HepG2 (cell line): ENCODE measurements around the gene CASKIN2. TPM values are rescaled to one million over a fixed set of nuclear protein-coding genes. Genes with fewer than 3 reads are reported as not detected.

Source experiments
- ATAC-seq: fragments of 200-7000 bp; cut with Tn5 transposase; 3 replicates; pipeline ENCODE4 v1.9.1; 2020; ENCODE audit warnings: mild to moderate bottlenecking, moderate library complexity
- BruUV-seq: library from RNA; stranded (reverse); fragments of 400-500 nt; replicated peaks from 2 replicates; lab custom pipeline; 2021; lab: Mats Ljungman, UMichigan
- CTCF ChIA-PET: fragments of 300-600 bp; formaldehyde crosslinking; extraction: SDS; loops from one replicate; lab custom pipeline; 2021; ENCODE audit warnings: low total read pairs, inconsistent platforms, low intra/inter-chr PET ratio; lab: Yijun Ruan, JAX
- POLR2A ChIA-PET: fragments of 350-600 bp; sonication (Branson Sonifier 250); formaldehyde crosslinking; loops from one replicate; lab custom pipeline; 2020; ENCODE audit warnings: antibody characterized with exemption, inconsistent platforms; lab: Yijun Ruan, JAX
- DNase-seq: peaks from one replicate; pipeline ENCODE4 v3.0.0-alpha.2; 2015; ENCODE audit warnings: low spot score
- FAIRE-seq: peaks from 3 replicates; lab custom pipeline; 2011; peaks lifted over from hg19 to GRCh38; lab: Jason Lieb, UNC
- H2AFZ ChIP-seq: one replicate; pipeline ENCODE4 v1.6.1; 2011; ENCODE audit warnings: low read length, inconsistent platforms
- H3K27ac ChIP-seq: fragments of 300-600 bp; 3 replicates; pipeline ENCODE4 v1.8.0; 2011; ENCODE audit warnings: mixed run types, mild to moderate bottlenecking, mixed read lengths, low read length, inconsistent platforms; ENCODE audit not compliant: insufficient read depth; ENCODE audit errors: extremely low read length
- H3K27me3 ChIP-seq, 2 experiments: fragments of 200-600 bp in 1 of 2; 2 replicates in 1 of 2; 3 replicates in 1 of 2; pipeline versions ENCODE4 v1.6.0 to v1.8.0; 2011; ENCODE audit warnings: low read length in 2 of 2, mild to moderate bottlenecking in 2 of 2, moderate library complexity in 2 of 2, inconsistent platforms in 1 of 2; ENCODE audit not compliant: insufficient read depth in 2 of 2, control insufficient read depth in 1 of 2
- H3K36me3 ChIP-seq, 2 experiments: fragments of 200-600 bp in 1 of 2; replicated peaks in 1 of 2; 2 replicates in 1 of 2; 3 replicates in 1 of 2; pipeline versions ENCODE4 v1.5.1 to v1.8.0; 2011; ENCODE audit warnings: low read length in 2 of 2, inconsistent platforms in 1 of 2; ENCODE audit not compliant: insufficient read depth in 2 of 2, control insufficient read depth in 1 of 2
- H3K4me1 ChIP-seq: 2 replicates; pipeline ENCODE4 v1.5.1; 2012; ENCODE audit warnings: low read length, inconsistent platforms; ENCODE audit not compliant: insufficient read depth
- H3K4me2 ChIP-seq: 2 replicates; pipeline ENCODE4 v1.6.0; 2011; ENCODE audit warnings: low read depth, low read length, inconsistent platforms
- H3K4me3 ChIP-seq, 3 experiments: fragments of 200-600 bp in 1 of 3; sonication (generic), shearing (Covaris generic) in 1 of 3; replicated peaks in 1 of 3; 2 replicates each; pipeline ENCODE4 v1.5.1; 2011 to 2016; ENCODE audit warnings: low read length in 3 of 3, inconsistent platforms in 2 of 3, low read depth in 2 of 3, mild to moderate bottlenecking in 2 of 3, control low read depth in 1 of 3, mixed read lengths in 1 of 3; ENCODE audit not compliant: insufficient read depth in 1 of 3
- H3K79me2 ChIP-seq: one replicate; pipeline ENCODE4 v1.6.1; 2011; ENCODE audit warnings: low read length, inconsistent platforms; ENCODE audit not compliant: insufficient read depth
- H3K9ac ChIP-seq: 2 replicates; pipeline ENCODE4 v1.6.0; 2011; ENCODE audit warnings: mild to moderate bottlenecking, low read depth, low read length, inconsistent platforms; ENCODE audit not compliant: insufficient read depth
- H3K9me3 ChIP-seq: 2 replicates; pipeline ENCODE4 v1.5.1; 2012; ENCODE audit warnings: mild to moderate bottlenecking, low read length
- H4K20me1 ChIP-seq: 2 replicates; pipeline ENCODE4 v1.6.0; 2011; ENCODE audit warnings: inconsistent platforms, mild to moderate bottlenecking, low read length, moderate library complexity; ENCODE audit not compliant: insufficient read depth
- CTCF ChIP-seq: sonication (generic); formaldehyde crosslinking; IDR thresholded peaks from 2 replicates; pipeline ENCODE4 v1.5.0; 2020; ENCODE audit warnings: mild to moderate bottlenecking, missing genetic modification reagents, moderate library complexity
- GRHL1 ChIP-seq: sonication (generic); formaldehyde crosslinking; conservative IDR thresholded peaks from 2 replicates; pipeline ENCODE4 v1.8.0; 2022; ENCODE audit warnings: missing genetic modification reagents
- NR2F2 ChIP-seq: IDR thresholded peaks from 2 replicates; pipeline ENCODE4 v1.6.1; 2012; ENCODE audit warnings: low read depth, inconsistent platforms, borderline replicate concordance
- PATZ1 ChIP-seq: sonication (generic); formaldehyde crosslinking; IDR thresholded peaks from 2 replicates; pipeline ENCODE4 v1.4.0; 2020; ENCODE audit warnings: missing genetic modification reagents
- RBM22 ChIP-seq: fragments of 200-400 bp; formaldehyde crosslinking; optimal IDR thresholded peaks from 2 replicates; pipeline ENCODE3; 2017; ENCODE audit warnings: mild to moderate bottlenecking, low read length, moderate library complexity
- SMARCC2 ChIP-seq: fragments of 450-650 bp; IDR thresholded peaks from 2 replicates; pipeline ENCODE4 v1.6.1; 2017; ENCODE audit warnings: antibody characterized with exemption, mild to moderate bottlenecking
- SP4 ChIP-seq: sonication (generic); formaldehyde crosslinking; IDR thresholded peaks from 2 replicates; pipeline ENCODE4 v1.8.1; 2023; ENCODE audit warnings: mild to moderate bottlenecking, missing genetic modification reagents
- SPEN ChIP-seq: sonication (generic); formaldehyde crosslinking; IDR thresholded peaks from 2 replicates; pipeline ENCODE4 v1.5.1; 2020; ENCODE audit warnings: low read depth, mild to moderate bottlenecking, missing genetic modification reagents
- SUZ12 ChIP-seq: fragments of 150-350 bp; IDR thresholded peaks from 2 replicates; pipeline ENCODE4 v1.6.1; 2014; ENCODE audit warnings: low read depth, low read length
- TOE1 ChIP-seq: sonication (generic); formaldehyde crosslinking; IDR thresholded peaks from 2 replicates; pipeline ENCODE4 v1.4.0; 2020; ENCODE audit warnings: mild to moderate bottlenecking, missing genetic modification reagents
- WIZ ChIP-seq: sonication (generic); formaldehyde crosslinking; IDR thresholded peaks from 2 replicates; pipeline ENCODE4 v1.5.1; 2020; ENCODE audit warnings: mild to moderate bottlenecking, missing genetic modification reagents
- ZBTB38 ChIP-seq: sonication (generic); formaldehyde crosslinking; IDR thresholded peaks from 2 replicates; pipeline ENCODE4 v1.5.1; 2020; ENCODE audit warnings: mild to moderate bottlenecking, missing genetic modification reagents
- ZMAT3 ChIP-seq: sonication (generic); formaldehyde crosslinking; conservative IDR thresholded peaks from 2 replicates; pipeline ENCODE4 v1.7.0; 2021; ENCODE audit warnings: missing genetic modification reagents
- ZNF17 ChIP-seq: sonication (generic); formaldehyde crosslinking; IDR thresholded peaks from 2 replicates; pipeline ENCODE4 v1.5.0; 2020; ENCODE audit warnings: mild to moderate bottlenecking, missing genetic modification reagents
- ZNF331 ChIP-seq: sonication (generic); formaldehyde crosslinking; IDR thresholded peaks from 2 replicates; pipeline ENCODE4 v1.4.0; 2020; ENCODE audit warnings: missing genetic modification reagents
- ZNF431 ChIP-seq: sonication (generic); formaldehyde crosslinking; IDR thresholded peaks from 2 replicates; pipeline ENCODE4 v1.9.0; 2022; ENCODE audit warnings: missing genetic modification reagents, low read depth, mild to moderate bottlenecking, borderline replicate concordance
- ZNF44 ChIP-seq: sonication (generic); formaldehyde crosslinking; IDR thresholded peaks from 2 replicates; pipeline ENCODE4 v1.5.1; 2020; ENCODE audit warnings: mild to moderate bottlenecking, missing genetic modification reagents
- ZNF577 ChIP-seq: sonication (generic); formaldehyde crosslinking; IDR thresholded peaks from 2 replicates; pipeline ENCODE4 v1.4.0; 2020; ENCODE audit warnings: mild to moderate bottlenecking, low read depth, missing genetic modification reagents, borderline replicate concordance
- ZNF616 ChIP-seq: sonication (generic); formaldehyde crosslinking; IDR thresholded peaks from 2 replicates; pipeline ENCODE4 v1.5.0; 2020; ENCODE audit warnings: low read depth, mild to moderate bottlenecking, missing genetic modification reagents
- ZSCAN12 ChIP-seq: sonication (generic); formaldehyde crosslinking; IDR thresholded peaks from 2 replicates; pipeline ENCODE4 v1.9.0; 2021; ENCODE audit warnings: mild to moderate bottlenecking, missing genetic modification reagents
- ZZZ3 ChIP-seq: sonication (generic); formaldehyde crosslinking; IDR thresholded peaks from 2 replicates; pipeline ENCODE4 v1.4.0; 2020; ENCODE audit warnings: missing genetic modification reagents, mild to moderate bottlenecking, borderline replicate concordance
- WGBS: methylation state at CpG from one replicate; pipeline ENCODE4 v1.1.6; 2017; ENCODE audit warnings: low lambda C conversion rate; 5-methylcytosine and 5-hydroxymethylcytosine counted together
- in situ Hi-C: cut with HindIII; loops from 2 replicates; pipeline ENCODE4 v1.10.0; 2017; ENCODE audit warnings: low pct_unique_long_range_greater_than_20kb; ENCODE audit not compliant: extremely low pct_ligation_motif_present
- intact Hi-C: fragments of 100-400 bp; cut with micrococcal nuclease; formaldehyde crosslinking; loops from one replicate; pipeline ENCODE4 v1.10.0; 2022; ENCODE audit not compliant: unreplicated experiment
- polyA plus RNA-seq, 8 experiments: library from polyadenylated mRNA; depleted of rRNA in 3 of 8; stranded (reverse) in 7 of 8; unstranded in 1 of 8; fragments of >200 nt; fragmentation: Illumina TruSeq in 4 of 8; extraction: Trizol in 4 of 8; gene quantifications; 2 replicates each; pipeline versions ENCODE4 v1.2.1 to v1.2.3, GENCODE V29; 2011 to 2016; ENCODE audit warnings: low read depth in 4 of 8, missing spikeins in 1 of 8, mixed read lengths in 1 of 8; ENCODE audit not compliant: insufficient read depth in 1 of 8
- total RNA-seq, 5 experiments: library from RNA; depleted of rRNA; stranded (reverse); fragments of >200 nt; fragmentation: Illumina TruSeq; extraction: Trizol; gene quantifications; 2 replicates each; pipeline ENCODE4 v1.2.3, GENCODE V29; 2016; ENCODE audit warnings: low read depth in 1 of 5

CASKIN2 gene
- total and polyA plus RNA-seq, 2 of the 13 experiments (the other 11 are each of a cell fraction or from before 2014, with no cell fraction given): 5.2 to 7.8 TPM

GRCh38 chr17:75516255-75516618, 900 bp upstream of the CASKIN2 start, which contains the start of gene TSEN54:
TSEN54 (plus strand) TSS chr17:75516528; CDS start chr17:75516561, 33 bp downstream.
- Histone ChIP-seq H2AFZ (no peak within 1 kb of the TSS), H3K27me3 (no peaks in the 10 kb centered on the region; a peak in 1 of 5 replicates), H3K4me1 (peaks cover 48% of the 10 kb centered on the region), H3K36me3 (peaks cover 7 to 12% of the 10 kb centered on the region in 2 experiments; a peak in 4 of 5 replicates), H3K79me2 (peaks cover 10% of the 10 kb centered on the region), H4K20me1 (peaks cover 8% of the 10 kb centered on the region; the same call in 1 of the 2 replicates), H3K4me3 (peak within 1 kb of the TSS; percentile 68 to 93 (median 79)), H3K9me3 (no peaks in the 10 kb centered on the region), H3K9ac (peak within 1 kb of the TSS; percentile 75), H3K4me2 (peak within 1 kb of the TSS; percentile 91), H3K27ac (peak within 1 kb of the TSS; percentile 51)
- ChIA-PET CTCF (interaction anchor here (1.2 to 3.1 kb wide), 5 partner anchors 9 to 90 kb away, joined by 3 to 26 read pairs (median 11); partner anchors contain the start of gene LLGL2), POLR2A (interaction anchor here (0.5 to 2.5 kb wide), 26 partner anchors 9 to 339 kb away, joined by 3 to 29 read pairs (median 4); partner anchors contain the start of genes GALK1, GGA3, GRB2 and LLGL2)
- DNase-seq (peak; percentile 78), FAIRE-seq (no peak), ATAC-seq (peak; percentile 74)
- no TSS peak for BruUV-seq
- 3% methylated on average over 12 of the region's 45 CpGs for WGBS
- intact Hi-C loops: no loop called here
- in situ Hi-C loops: no loop called here
- TF ChIP-seq CTCF (CRISPR knock-in tag) (no peak), TOE1 (CRISPR knock-in tag) (no peak), WIZ (CRISPR knock-in tag) (no peak; the same call in 1 of the 2 replicates), NR2F2 (no peak), ZBTB38 (no peak), SUZ12 (no peak), ZNF331 (no peak; the same call in 1 of the 2 replicates), ZNF431 (CRISPR knock-in tag) (no peak), SPEN (CRISPR knock-in tag) (0 out of 2 replicates have a peak, but pooled peaks have one; percentile 3), ZSCAN12 (CRISPR knock-in tag) (peak; percentile 33; the same call in 1 of the 2 replicates), SP4 (CRISPR knock-in tag) (peak; percentile 96), PATZ1 (CRISPR knock-in tag) (no peak; the same call in 1 of the 2 replicates), ZNF44 (no peak), ZMAT3 (CRISPR knock-in tag) (no peak; the same call in none of the 2 replicates), ZNF616 (CRISPR knock-in tag) (no peak; the same call in 1 of the 2 replicates), RBM22 (no peak), GRHL1 (CRISPR knock-in tag) (no peak), ZNF17 (CRISPR knock-in tag) (no peak), ZZZ3 (CRISPR knock-in tag) (no peak), SMARCC2 (no peak), ZNF577 (CRISPR knock-in tag) (no peak)
